ENCODE data around the gene MMAB.

The MMAB gene

GRCh38 chr12:109581334-109581691 is 8.0 kb upstream of the MMAB start:
- TF ChIP-seq CTCF (IDR thresholded peaks at IDR 0.05; ENCODE audit: low read depth, low read length, missing control alignments): no peak
- DNase-seq (ENCODE audit: extremely low read depth, low read depth): no peak
- H3K4me3 ChIP-seq (replicated peaks; ENCODE audit: low read depth, low read length): no peak overlapping the region

- no peak for DNase-seq (ENCODE audit: extremely low read depth, low read depth)
- no peak overlapping the region for H3K4me3 ChIP-seq (replicated peaks; ENCODE audit: low read depth, low read length)
- TF ChIP-seq CTCF (IDR thresholded peaks at IDR 0.05; ENCODE audit: low read depth, low read length, missing control alignments): no peak
Measured at GRCh38 chr12:109580684-109581333, 7.5 kb upstream of the MMAB start.

GRCh38 chr12:109580272-109580671 is 7.0 kb upstream of the MMAB start:
- H3K4me3 ChIP-seq (replicated peaks; ENCODE audit: low read depth, low read length): no peak overlapping the region
- no peak for TF ChIP-seq CTCF (IDR thresholded peaks at IDR 0.05; ENCODE audit: low read depth, low read length, missing control alignments)
- DNase-seq (ENCODE audit: extremely low read depth, low read depth): no peak

- TF ChIP-seq CTCF (IDR thresholded peaks at IDR 0.05; ENCODE audit: low read depth, low read length, missing control alignments): no peak
- H3K4me3 ChIP-seq (replicated peaks; ENCODE audit: low read depth, low read length): no peak overlapping the region
- no peak for DNase-seq (ENCODE audit: extremely low read depth, low read depth)
Measured at GRCh38 chr12:109579639-109580038, 6.3 kb upstream of the MMAB start.

- no peak for DNase-seq (ENCODE audit: extremely low read depth, low read depth)
- TF ChIP-seq CTCF (IDR thresholded peaks at IDR 0.05; ENCODE audit: low read depth, low read length, missing control alignments): no peak
- H3K4me3 ChIP-seq (replicated peaks; ENCODE audit: low read depth, low read length): no peak overlapping the region
Measured at GRCh38 chr12:109578330-109578927, 5.1 kb upstream of the MMAB start.

GRCh38 chr12:109577311-109577710 is 4.0 kb upstream of the MMAB start:
- no peak for DNase-seq (ENCODE audit: extremely low read depth, low read depth)
- no peak for TF ChIP-seq CTCF (IDR thresholded peaks at IDR 0.05; ENCODE audit: low read depth, low read length, missing control alignments)
- H3K4me3 ChIP-seq (replicated peaks; ENCODE audit: low read depth, low read length): no peak overlapping the region

GRCh38 chr12:109575683-109576082 is 2.4 kb upstream of the MMAB start:
- no peak for TF ChIP-seq CTCF (IDR thresholded peaks at IDR 0.05; ENCODE audit: low read depth, low read length, missing control alignments)
- no peak for DNase-seq (ENCODE audit: extremely low read depth, low read depth)
- no peak overlapping the region for H3K4me3 ChIP-seq (replicated peaks; ENCODE audit: low read depth, low read length)
